ENCODE measurements around the gene PPP1R7. TPM values are rescaled to one million over a fixed set of nuclear protein-coding genes. Genes with fewer than 3 reads are reported as not detected.

Gene PPP1R7
- total and polyA plus RNA-seq, 8 donors, result 21.5 to 38.7 (median 31.5) TPM

DNA sequence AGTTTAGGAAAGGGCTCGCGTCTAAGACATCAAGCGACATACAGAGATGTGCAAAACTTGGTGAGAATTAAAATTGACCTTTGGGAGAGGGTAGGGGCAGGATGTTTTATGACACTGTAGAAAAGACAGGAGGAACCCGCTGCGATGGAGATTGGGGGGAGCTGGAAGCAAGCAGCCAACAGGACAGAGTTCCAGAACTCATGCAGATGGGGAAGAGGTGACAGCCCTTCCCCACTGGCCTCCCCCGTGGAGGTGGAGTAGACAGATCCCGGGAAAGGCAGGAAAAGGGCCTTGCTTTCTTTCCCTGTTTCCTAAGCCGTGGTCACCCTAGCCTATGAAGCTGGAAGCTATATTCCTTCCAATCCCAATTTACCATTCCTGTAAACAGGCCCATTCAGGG, 77.3 kb downstream of the PPP1R7 start:
- H3K36me3 ChIP-seq, result peaks cover 11 to 59% (median 49%) of the 10 kb centered on the region in 3 donors
- intact Hi-C loops (cut with DNase I), result no loop called here
- no peak overlapping the region for H3K4me3 ChIP-seq
- H3K4me1 ChIP-seq, result no peaks in the 10 kb centered on the region
- ATAC-seq (no peak), DNase-seq (no peak), FAIRE-seq (no peak)
- WGBS, 2 donors, result 90% methylated on average over 8 of the region's 8 CpGs
- H3K27ac ChIP-seq, result no peak overlapping the region
- TF ChIP-seq, protein P1, sequence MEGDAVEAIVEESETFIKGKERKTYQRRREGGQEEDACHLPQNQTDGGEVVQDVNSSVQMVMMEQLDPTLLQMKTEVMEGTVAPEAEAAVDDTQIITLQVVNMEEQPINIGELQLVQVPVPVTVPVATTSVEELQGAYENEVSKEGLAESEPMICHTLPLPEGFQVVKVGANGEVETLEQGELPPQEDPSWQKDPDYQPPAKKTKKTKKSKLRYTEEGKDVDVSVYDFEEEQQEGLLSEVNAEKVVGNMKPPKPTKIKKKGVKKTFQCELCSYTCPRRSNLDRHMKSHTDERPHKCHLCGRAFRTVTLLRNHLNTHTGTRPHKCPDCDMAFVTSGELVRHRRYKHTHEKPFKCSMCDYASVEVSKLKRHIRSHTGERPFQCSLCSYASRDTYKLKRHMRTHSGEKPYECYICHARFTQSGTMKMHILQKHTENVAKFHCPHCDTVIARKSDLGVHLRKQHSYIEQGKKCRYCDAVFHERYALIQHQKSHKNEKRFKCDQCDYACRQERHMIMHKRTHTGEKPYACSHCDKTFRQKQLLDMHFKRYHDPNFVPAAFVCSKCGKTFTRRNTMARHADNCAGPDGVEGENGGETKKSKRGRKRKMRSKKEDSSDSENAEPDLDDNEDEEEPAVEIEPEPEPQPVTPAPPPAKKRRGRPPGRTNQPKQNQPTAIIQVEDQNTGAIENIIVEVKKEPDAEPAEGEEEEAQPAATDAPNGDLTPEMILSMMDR (IDR thresholded peaks at IDR 0.05), result no peak
- H3K9me3 ChIP-seq, result no peaks in the 10 kb centered on the region
- no peaks in the 10 kb centered on the region for H3K27me3 ChIP-seq

DNA sequence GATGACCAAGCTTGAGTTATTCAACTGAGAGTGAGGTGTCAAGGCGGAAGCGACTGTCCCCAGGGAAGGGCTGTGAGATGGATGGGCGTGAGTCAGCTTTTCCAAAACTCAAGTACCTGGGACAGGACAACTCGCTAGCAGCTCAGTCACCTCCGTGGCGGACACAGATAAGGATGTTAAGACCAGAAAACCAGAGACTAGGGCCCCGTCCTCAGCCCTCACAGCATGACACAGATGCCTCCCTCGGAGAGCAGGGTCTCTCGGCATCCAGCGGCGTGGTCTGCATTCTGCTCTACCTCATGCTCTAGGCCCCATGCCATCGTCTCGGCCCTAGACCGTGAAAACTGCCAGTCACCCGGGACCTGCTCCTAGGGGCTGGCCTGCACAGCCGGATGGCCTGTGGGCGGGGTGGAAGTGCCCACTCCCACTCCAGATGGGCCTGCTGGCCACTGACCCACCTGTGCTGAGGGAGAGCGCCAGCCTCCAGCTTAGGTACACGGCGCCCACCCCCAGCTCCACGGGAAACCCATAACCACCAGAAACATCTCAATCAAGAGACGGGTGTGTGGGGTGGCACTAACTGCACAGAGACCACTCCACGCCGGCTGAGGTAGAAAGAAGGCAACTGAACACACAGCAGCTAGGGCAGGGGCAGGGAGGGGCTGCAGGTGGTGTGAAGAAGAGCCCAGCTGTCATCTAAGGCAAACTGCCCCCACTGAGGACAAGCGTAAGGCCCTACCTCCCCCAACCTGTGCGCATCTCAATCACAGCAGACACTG, 78.0 kb downstream of the PPP1R7 start:
- DNase-seq, result peak in 2 of 6 donors; percentile 53 to 62
- H3K27me3 ChIP-seq, result no peaks in the 10 kb centered on the region
- no peaks in the 10 kb centered on the region for H3K4me1 ChIP-seq
- ATAC-seq, result no peak
- FAIRE-seq, result no peak
- no peak overlapping the region for H3K27ac ChIP-seq
- H3K36me3 ChIP-seq, result peaks cover 11 to 66% (median 54%) of the 10 kb centered on the region in 3 donors
- 90 to 93% methylated on average over 24 to 26 of the region's 26 CpGs for WGBS, 2 donors
- TF ChIP-seq, protein P1 (IDR thresholded peaks at IDR 0.05), result no peak
- intact Hi-C loops (cut with DNase I), result no loop called here
- H3K9me3 ChIP-seq, result no peaks in the 10 kb centered on the region
- H3K4me3 ChIP-seq, result no peak overlapping the region

DNA sequence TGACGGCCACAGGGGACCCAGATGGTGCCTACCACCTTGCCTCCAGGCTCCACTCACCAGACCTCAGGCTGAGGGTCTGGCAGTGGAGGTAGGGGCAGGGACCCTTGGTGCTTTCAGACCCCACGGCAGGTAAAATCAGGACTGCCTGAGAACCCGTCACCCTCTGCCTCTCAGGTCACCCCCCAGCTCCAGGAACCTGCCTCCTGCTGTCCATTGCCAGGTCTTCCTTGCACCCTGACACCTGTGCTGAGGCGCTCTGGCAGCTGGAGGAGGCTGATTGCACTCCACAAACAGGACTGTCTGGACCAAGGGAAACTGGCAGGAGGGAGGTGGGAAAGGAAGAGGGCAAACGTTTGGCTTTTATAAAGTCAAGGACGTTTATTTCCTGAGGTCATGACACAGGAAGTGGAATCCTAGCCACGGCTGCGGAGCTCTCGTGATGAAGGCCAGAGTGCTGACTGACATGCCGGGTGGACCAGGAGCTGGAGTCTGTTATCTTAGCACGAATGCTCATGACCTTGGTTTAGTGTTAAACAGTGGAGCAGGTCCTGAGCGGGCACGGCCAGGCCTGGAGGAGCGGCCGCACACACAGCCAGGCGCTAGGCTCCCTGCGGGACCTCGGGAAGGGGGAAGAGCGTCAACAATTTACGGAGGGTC, 78.7 kb downstream of the PPP1R7 start:
- DNase-seq (peak in 2 of 6 donors; percentile 48 to 56), ATAC-seq (no peak), FAIRE-seq (no peak)
- Histone ChIP-seq H3K9me3 (no peaks in the 10 kb centered on the region), H3K27ac (no peak overlapping the region), H3K4me3 (no peak overlapping the region), H3K4me1 (no peaks in the 10 kb centered on the region), H3K27me3 (no peaks in the 10 kb centered on the region), H3K36me3 (peaks cover 11 to 73% (median 62%) of the 10 kb centered on the region in 3 donors)
- TF ChIP-seq, protein P1 (IDR thresholded peaks at IDR 0.05), result no peak
- 57 to 60% methylated on average over 20 of the region's 20 CpGs for WGBS, 2 donors
- intact Hi-C loops (cut with DNase I), result no loop called here

DNA sequence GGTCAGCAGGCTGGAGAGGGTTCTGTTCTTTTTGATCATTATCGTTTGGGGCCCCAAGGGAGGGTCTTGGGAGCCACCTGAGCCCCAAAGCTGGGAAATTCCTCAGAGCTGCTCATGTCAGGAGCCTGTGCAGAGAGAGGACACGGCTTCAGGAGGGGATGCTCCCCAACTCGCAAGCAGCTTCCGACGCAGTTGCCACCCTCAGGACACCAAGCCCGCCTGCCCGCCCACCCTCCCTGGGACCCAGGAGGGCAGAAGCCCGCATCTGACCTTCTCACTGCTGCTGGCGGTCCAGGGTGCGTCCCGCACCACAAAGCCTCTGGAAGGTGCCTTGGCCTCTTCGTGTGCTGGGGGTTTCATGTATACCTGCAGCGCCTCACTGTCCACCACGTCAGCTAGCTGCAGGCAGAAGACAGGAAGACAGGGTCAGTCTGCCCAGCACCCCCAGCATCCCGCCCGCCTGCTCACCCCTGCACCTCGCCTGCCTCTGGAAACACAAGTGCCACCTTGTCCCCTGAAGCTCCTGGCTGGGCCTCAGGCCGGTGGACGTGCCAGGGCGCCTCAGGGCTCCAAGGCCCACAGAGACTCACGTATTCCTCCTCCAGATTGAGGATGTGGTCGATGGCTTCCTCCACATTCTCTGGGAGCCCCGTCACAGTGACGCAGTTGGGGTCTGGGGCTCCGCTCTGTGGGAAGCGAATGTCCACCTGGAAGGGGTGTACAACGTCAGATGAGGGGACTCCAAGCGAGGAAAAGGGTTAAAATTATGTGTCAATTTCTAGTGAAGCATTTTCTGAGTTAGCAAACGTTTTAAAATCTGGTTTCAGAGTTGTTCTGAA, 79.5 kb downstream of the PPP1R7 start:
- Histone ChIP-seq H3K27ac (no peak overlapping the region), H3K4me3 (no peak overlapping the region), H3K36me3 (peaks cover 12 to 81% (median 68%) of the 10 kb centered on the region in 3 donors), H3K9me3 (no peaks in the 10 kb centered on the region), H3K27me3 (no peaks in the 10 kb centered on the region), H3K4me1 (no peaks in the 10 kb centered on the region)
- TF ChIP-seq, protein P1 (IDR thresholded peaks at IDR 0.05), result no peak
- FAIRE-seq, result no peak
- ATAC-seq, result no peak
- DNase-seq, result peak in 2 of 6 donors; percentile 54 to 55
- 91 to 93% methylated on average over 29 of the region's 29 CpGs for WGBS, 2 donors
- intact Hi-C loops (cut with DNase I), result no loop called here
